H1 (cell line): ENCODE results near the gene ALOX15B. TPM values are rescaled to one million over a fixed set of nuclear protein-coding genes. Genes with fewer than 3 reads are reported as not detected.

Experiments used
- CTCF ChIA-PET: fragments of 300-600 bp; sonication (Branson Sonifier 250); formaldehyde crosslinking; loops from one replicate; lab custom pipeline; 2021; ENCODE audit not compliant: partially characterized antibody; lab: Charles Lee
- POLR2A ChIA-PET: fragments of 300-600 bp; sonication (Branson Sonifier 250); formaldehyde crosslinking; loops from one replicate; lab custom pipeline; 2021; ENCODE audit warnings: inconsistent platforms; ENCODE audit not compliant: partially characterized antibody; lab: Charles Lee
- DNase-seq, 2 experiments: peaks; one replicate each; pipeline versions ENCODE4 v3.0.0 to v3.0.0-alpha.2; 2010 to 2022; ENCODE audit warnings: low spot score in 2 of 2, low read depth in 1 of 2, mixed read lengths in 1 of 2
- FAIRE-seq: peaks from 2 replicates; lab custom pipeline; 2011; peaks lifted over from hg19 to GRCh38; lab: Jason Lieb, UNC
- H2AFZ ChIP-seq: 2 replicates; pipeline ENCODE4 v1.8.1; 2012; ENCODE audit warnings: low read length, inconsistent platforms
- H2AK5ac ChIP-seq: 2 replicates; pipeline ENCODE4 v1.6.1; 2013; ENCODE audit warnings: low read depth, low read length
- H2BK120ac ChIP-seq: replicated peaks from 2 replicates; pipeline ENCODE3; 2013; ENCODE audit warnings: low read depth, low read length, inconsistent platforms
- H2BK12ac ChIP-seq: 2 replicates; pipeline ENCODE4 v1.6.1; 2013; ENCODE audit warnings: low read depth, low read length
- H2BK15ac ChIP-seq: 2 replicates; pipeline ENCODE4 v1.6.1; 2013; ENCODE audit warnings: low read length
- H2BK20ac ChIP-seq: 2 replicates; pipeline ENCODE4 v1.6.1; 2013; ENCODE audit warnings: low read length
- H2BK5ac ChIP-seq: 2 replicates; pipeline ENCODE4 v1.6.1; 2013; ENCODE audit warnings: low read depth, low read length
- H3K14ac ChIP-seq: 2 replicates; pipeline ENCODE4 v1.6.1; 2013; ENCODE audit warnings: inconsistent platforms; ENCODE audit not compliant: insufficient read length
- H3K18ac ChIP-seq: 2 replicates; pipeline ENCODE4 v1.6.1; 2013; ENCODE audit warnings: low read length; ENCODE audit errors: extremely low read depth
- H3K23ac ChIP-seq: 2 replicates; pipeline ENCODE4 v1.6.1; 2013; ENCODE audit warnings: inconsistent platforms; ENCODE audit not compliant: insufficient read length
- H3K23me2 ChIP-seq: 2 replicates; pipeline ENCODE4 v1.6.1; 2013; ENCODE audit warnings: low read depth, low read length
- H3K27ac ChIP-seq: 2 replicates; pipeline ENCODE4 v1.6.1; 2011; ENCODE audit warnings: low read depth, low read length, inconsistent platforms
- H3K27me3 ChIP-seq, 4 experiments: replicated peaks in 1 of 4; 1 replicate in 1 of 4; 2 replicates in 3 of 4; pipeline versions ENCODE4 v1.6.1 to v1.8.1; 2011 to 2013; ENCODE audit warnings: low read length in 3 of 4, mild to moderate bottlenecking in 3 of 4, inconsistent platforms in 2 of 4, mixed read lengths in 2 of 4, moderate library complexity in 1 of 4; ENCODE audit not compliant: control insufficient read depth in 3 of 4, insufficient read depth in 3 of 4; ENCODE audit errors: extremely low read depth in 1 of 4
- H3K36me3 ChIP-seq, 4 experiments: 2 replicates each; pipeline versions ENCODE4 v1.6.1 to v1.8.1; 2011 to 2013; ENCODE audit warnings: mild to moderate bottlenecking in 4 of 4, low read length in 3 of 4, moderate library complexity in 2 of 4, control low read depth in 1 of 4, inconsistent platforms in 1 of 4; ENCODE audit not compliant: insufficient read depth in 4 of 4, control insufficient read depth in 2 of 4
- H3K4ac ChIP-seq: replicated peaks from 2 replicates; pipeline ENCODE3; 2013; ENCODE audit warnings: low read length, low read depth, mixed read lengths, inconsistent platforms; ENCODE audit not compliant: insufficient read length
- H3K4me1 ChIP-seq, 4 experiments: replicated peaks in 1 of 4; 1 replicate in 1 of 4; 2 replicates in 3 of 4; pipeline versions ENCODE4 v1.6.1 to v1.8.1; 2011 to 2013; ENCODE audit warnings: low read length in 3 of 4, inconsistent platforms in 2 of 4, mixed read lengths in 1 of 4; ENCODE audit not compliant: insufficient read depth in 4 of 4, control insufficient read depth in 3 of 4
- H3K4me2 ChIP-seq, 2 experiments: 2 replicates each; pipeline versions ENCODE4 v1.6.1 to v1.8.1; 2011 to 2013; ENCODE audit warnings: low read depth in 2 of 2, low read length in 2 of 2, control low read depth in 1 of 2, inconsistent platforms in 1 of 2, mild to moderate bottlenecking in 1 of 2; ENCODE audit not compliant: insufficient read depth in 1 of 2
- H3K4me3 ChIP-seq, 4 experiments: fragments of 200-600, 300-600 bp in 1 of 4; sonication (generic), shearing (Covaris generic), sonication (Bioruptor Twin) in 1 of 4; 2 replicates each; pipeline versions ENCODE4 v1.5.1 to v1.8.1; 2011 to 2016; ENCODE audit warnings: low read length in 4 of 4, low read depth in 3 of 4, control low read depth in 2 of 4, inconsistent platforms in 2 of 4, mild to moderate bottlenecking in 2 of 4, mixed read lengths in 1 of 4, moderate library complexity in 1 of 4; ENCODE audit not compliant: insufficient read depth in 2 of 4; ENCODE audit errors: extremely low read depth in 1 of 4
- H3K56ac ChIP-seq: replicated peaks from 2 replicates; pipeline ENCODE3; 2013; ENCODE audit warnings: low read depth, mild to moderate bottlenecking, mixed read lengths, low read length, inconsistent platforms; ENCODE audit not compliant: insufficient read length
- H3K79me1 ChIP-seq: 2 replicates; pipeline ENCODE4 v1.6.1; 2013; ENCODE audit warnings: low read depth, low read length, control low read depth
- H3K79me2 ChIP-seq, 2 experiments: 2 replicates each; pipeline versions ENCODE4 v1.6.1 to v1.8.1; 2012 to 2013; ENCODE audit warnings: low read length in 2 of 2, mild to moderate bottlenecking in 2 of 2, inconsistent platforms in 1 of 2; ENCODE audit not compliant: insufficient read depth in 2 of 2, control insufficient read depth in 1 of 2
- H3K9ac ChIP-seq, 4 experiments: replicated peaks in 1 of 4; 1 replicate in 1 of 4; 2 replicates in 3 of 4; pipeline versions ENCODE4 v1.6.1 to v1.8.1; 2011 to 2013; ENCODE audit warnings: low read depth in 3 of 4, low read length in 3 of 4, control low read depth in 2 of 4, mild to moderate bottlenecking in 2 of 4, moderate library complexity in 2 of 4, inconsistent platforms in 1 of 4; ENCODE audit errors: extremely low read depth in 1 of 4
- H3K9me3 ChIP-seq, 2 experiments: 2 replicates each; pipeline versions ENCODE4 v1.6.1 to v1.8.1; 2012 to 2013; ENCODE audit warnings: mild to moderate bottlenecking in 2 of 2, moderate library complexity in 2 of 2, control low read depth in 1 of 2, inconsistent platforms in 1 of 2, low read depth in 1 of 2, low read length in 1 of 2, mixed read lengths in 1 of 2; ENCODE audit not compliant: insufficient read depth in 2 of 2
- H4K20me1 ChIP-seq, 2 experiments: replicated peaks in 1 of 2; 2 replicates each; pipeline versions ENCODE3 to v1.8.1; 2011 to 2013; ENCODE audit warnings: inconsistent platforms in 2 of 2, low read length in 2 of 2, mild to moderate bottlenecking in 1 of 2; ENCODE audit not compliant: insufficient read depth in 2 of 2, control insufficient read depth in 1 of 2
- H4K5ac ChIP-seq: 2 replicates; pipeline ENCODE4 v1.6.1; 2013; ENCODE audit warnings: low read length, low read depth, mixed read lengths, inconsistent platforms; ENCODE audit not compliant: insufficient read length
- H4K8ac ChIP-seq: 2 replicates; pipeline ENCODE4 v1.8.0; 2013; ENCODE audit warnings: mild to moderate bottlenecking, moderate library complexity, low read length, inconsistent platforms; ENCODE audit not compliant: insufficient read depth; ENCODE audit errors: extremely low read depth
- H4K91ac ChIP-seq: replicated peaks from 2 replicates; pipeline ENCODE3; 2013; ENCODE audit warnings: low read length, mixed read lengths, inconsistent platforms; ENCODE audit not compliant: insufficient read length
- BACH1 ChIP-seq: IDR thresholded peaks from 2 replicates; pipeline ENCODE4 v1.6.1; 2012; ENCODE audit warnings: low read length, improper control_type of control experiment
- E2F6 ChIP-seq: IDR thresholded peaks from 2 replicates; pipeline ENCODE4 v1.6.1; 2012; ENCODE audit warnings: inconsistent platforms
- JUND ChIP-seq: IDR thresholded peaks from 2 replicates; pipeline ENCODE4 v1.6.1; 2011; ENCODE audit warnings: mild to moderate bottlenecking, improper control_type of control experiment, low read length
- KDM1A ChIP-seq: fragments of 200-600, 300-600 bp; sonication (generic); IDR thresholded peaks from 2 replicates; pipeline ENCODE4 v1.7.1; 2016; ENCODE audit warnings: mild to moderate bottlenecking, low read length, borderline replicate concordance
- NANOG ChIP-seq: IDR thresholded peaks from 2 replicates; pipeline ENCODE4 v1.6.1; 2011; ENCODE audit warnings: low read length, low read depth, mild to moderate bottlenecking, inconsistent platforms; ENCODE audit not compliant: insufficient read depth, poor library complexity, severe bottlenecking
- POLR2A ChIP-seq, 2 experiments: IDR thresholded peaks; 1 replicate in 1 of 2; 2 replicates in 1 of 2; pipeline ENCODE4 v1.6.1; 2011; ENCODE audit warnings: low read depth in 2 of 2, low read length in 2 of 2, mild to moderate bottlenecking in 2 of 2; ENCODE audit errors: control extremely low read depth in 1 of 2
- SUZ12 ChIP-seq: fragments of 200-600 bp; sonication (generic); IDR thresholded peaks from 2 replicates; pipeline ENCODE4 v1.6.1; 2012; ENCODE audit warnings: mild to moderate bottlenecking, inconsistent platforms, low read length, moderate library complexity, mixed read lengths
- TBP ChIP-seq: IDR thresholded peaks from 2 replicates; pipeline ENCODE4 v1.6.1; 2011; ENCODE audit warnings: low read depth, low read length, improper control_type of control experiment
- WGBS, 2 experiments: shearing (Covaris generic) in 1 of 2; methylation state at CpG; one replicate each; pipeline versions ENCODE4 v1.1.6 to v1.1.7; 2013 to 2015; ENCODE audit warnings: low lambda C conversion rate in 2 of 2, mixed read lengths in 2 of 2, inconsistent platforms in 1 of 2, low coverage in 1 of 2, missing lambda C conversion rate in 1 of 2; ENCODE audit not compliant: insufficient replicate concordance in 2 of 2, insufficient coverage in 1 of 2, insufficient read length in 1 of 2; ENCODE audit errors: extremely low coverage in 1 of 2, missing lambda C conversion rate in 1 of 2; 5-methylcytosine and 5-hydroxymethylcytosine counted together
- polyA plus RNA-seq, 7 experiments: library from polyadenylated mRNA; depleted of rRNA in 3 of 7; stranded (reverse) in 5 of 7; unstranded in 2 of 7; fragments of >200 nt in 5 of 7; fragments of 200-250 nt in 2 of 7; gene quantifications; 1 replicate in 5 of 7; 2 replicates in 1 of 7; 4 replicates in 1 of 7; pipeline versions ENCODE4 v1.2.1 to v1.2.3, GENCODE V29; 2011 to 2013; ENCODE audit warnings: missing spikeins in 2 of 7, mixed read lengths in 2 of 7
- total RNA-seq: library from RNA; stranded (reverse); fragmentation: NEBNext Ultra II Directional; extraction: Animal tissue kit (Norgen Biotek cat#: 25700); gene quantifications from 2 replicates; pipeline ENCODE4 v1.2.1, GENCODE V29; 2021
- TF ChIP-seq, protein P1 (sequence below): IDR thresholded peaks from 2 replicates; pipeline ENCODE4 v1.6.1; 2011; ENCODE audit warnings: low read depth, mild to moderate bottlenecking, low read length; ENCODE audit not compliant: insufficient read depth

Gene ALOX15B
- total and polyA plus RNA-seq, 2 of the 8 experiments (the other 6 are each of a cell fraction or from before 2014, with no cell fraction given), result 0.63 to 0.91 TPM

GRCh38 chr17:8021565-8022359 lies 17.1 kb upstream of the ALOX15B start:
- H3K36me3 ChIP-seq, result no peaks in the 10 kb centered on the region
- no peak overlapping the region for H4K5ac ChIP-seq
- no peak overlapping the region for H2AFZ ChIP-seq
- no peak overlapping the region for H3K14ac ChIP-seq
- H2BK15ac ChIP-seq, result no peak overlapping the region
- H3K4me2 ChIP-seq, result no peak overlapping the region
- H4K91ac ChIP-seq, result no peak overlapping the region
- H2BK20ac ChIP-seq, result no peak overlapping the region
- H2AK5ac ChIP-seq, result 0 out of 2 replicates have a peak overlapping the region, but pooled peaks have one; percentile 39
- H3K79me1 ChIP-seq, result no peaks in the 10 kb centered on the region
- no peaks in the 10 kb centered on the region for H4K20me1 ChIP-seq
- H3K4ac ChIP-seq, result no peak overlapping the region
- no peaks in the 10 kb centered on the region for H3K79me2 ChIP-seq
- no peak for DNase-seq
- ChIA-PET CTCF (interaction anchor here (0.6 to 12.8 kb wide), 15 partner anchors 10 to 378 kb away, joined by 3 to 141 read pairs (median 5); partner anchors contain the start of genes ALOX15B and GUCY2D), POLR2A (interaction anchor here (1.0 kb wide), 1 partner anchor 106 kb away, joined by 3 read pairs; the partner anchor contains the start of gene RNF227)
- no peak overlapping the region for H3K23ac ChIP-seq
- H3K9me3 ChIP-seq, result no peaks in the 10 kb centered on the region
- H4K8ac ChIP-seq, result peak overlapping the region; percentile 37; the same call in 1 of the 2 replicates
- no peak overlapping the region for H2BK120ac ChIP-seq
- 89% methylated on average over 13 of the region's 13 CpGs; no CpG with 5 or more reads in 1 of the 2 experiments for WGBS, 2 experiments
- no peak overlapping the region for H3K56ac ChIP-seq
- no peaks in the 10 kb centered on the region for H3K23me2 ChIP-seq
- peaks cover 0 to 4% (median under 1%) of the 10 kb centered on the region in 4 experiments; a peak in 2 of 7 replicates for H3K27me3 ChIP-seq
- FAIRE-seq, result no peak
- H3K4me1 ChIP-seq, result no peaks in the 10 kb centered on the region
- no peak overlapping the region for H3K4me3 ChIP-seq
- H2BK5ac ChIP-seq, result no peak overlapping the region
- no peak overlapping the region for H3K18ac ChIP-seq
- H2BK12ac ChIP-seq, result no peak overlapping the region
- H3K9ac ChIP-seq, result no peak overlapping the region; a peak in 1 of 7 replicates
- no peak overlapping the region for H3K27ac ChIP-seq
- TF ChIP-seq E2F6 (no peak), SUZ12 (no peak), BACH1 (no peak), KDM1A (no peak), TBP (no peak), NANOG (no peak), JUND (no peak), POLR2A (IDR thresholded peaks at IDR 0.05; ENCODE audit: control extremely low read depth in 1 of 2, low read depth in 2 of 2, low read length in 2 of 2) (no peak)
- TF ChIP-seq, protein P1, sequence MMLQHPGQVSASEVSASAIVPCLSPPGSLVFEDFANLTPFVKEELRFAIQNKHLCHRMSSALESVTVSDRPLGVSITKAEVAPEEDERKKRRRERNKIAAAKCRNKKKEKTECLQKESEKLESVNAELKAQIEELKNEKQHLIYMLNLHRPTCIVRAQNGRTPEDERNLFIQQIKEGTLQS, result no peak
